Transverse colon (tissue), 3 donors: ENCODE results near the gene C2CD4D.

Source experiments
- CTCF ChIP-seq, 5 experiments: fragments of 200-600 bp in 3 of 5; fragments of 450-650 bp in 2 of 5; sonication (generic) in 3 of 5; IDR thresholded peaks; 1 replicate in 2 of 5; 2 replicates in 3 of 5; pipeline ENCODE4 v1.5.1; 2016 to 2017; ENCODE audit warnings: antibody characterized with exemption in 5 of 5, inconsistent platforms in 3 of 5, mild to moderate bottlenecking in 2 of 5, moderate library complexity in 1 of 5
- EP300 ChIP-seq: sonication (generic); formaldehyde crosslinking; IDR thresholded peaks from one replicate; pipeline ENCODE4 v1.6.1; 2017; ENCODE audit warnings: antibody characterized with exemption, low read depth
- POLR2A ChIP-seq: fragments of 450-650 bp; IDR thresholded peaks from one replicate; pipeline ENCODE4 v1.6.1; 2016; ENCODE audit warnings: antibody characterized with exemption, mild to moderate bottlenecking, moderate library complexity

GRCh38 chr1:151809985-151810556 lies 29.5 kb downstream of the C2CD4D start:
- no peak for TF ChIP-seq CTCF (IDR thresholded peaks at IDR 0.05)
- no peak for TF ChIP-seq POLR2A
- TF ChIP-seq EP300 = no peak
